CD14-positive monocyte (primary cell): ENCODE results near the gene MAPK12. TPM values are rescaled to one million over a fixed set of nuclear protein-coding genes. Genes with fewer than 3 reads are reported as not detected.

ENCODE experiments used
- DNase-seq, 3 donors: peaks; one replicate each; pipeline ENCODE4 v3.0.0-alpha.2; 2011 to 2022
- H2AFZ ChIP-seq: 2 replicates; pipeline ENCODE4 v1.6.0; 2012; ENCODE audit warnings: mild to moderate bottlenecking, low read depth, low read length, inconsistent platforms; ENCODE audit not compliant: insufficient read depth, poor library complexity, severe bottlenecking
- H3K27ac ChIP-seq, 2 donors: 1 replicate in 1 of 2; 2 replicates in 1 of 2; pipeline ENCODE4 v1.5.1; 2012 to 2013; ENCODE audit warnings: low read length in 2 of 2, control low read depth in 1 of 2, inconsistent platforms in 1 of 2, low read depth in 1 of 2, mild to moderate bottlenecking in 1 of 2
- H3K27me3 ChIP-seq, 2 donors: one replicate each; pipeline versions ENCODE4 v1.6.0 to v1.6.1; 2011 to 2013; ENCODE audit warnings: low read length in 2 of 2; ENCODE audit not compliant: control insufficient read depth in 2 of 2, insufficient read depth in 2 of 2
- H3K36me3 ChIP-seq, 2 donors: replicated peaks in 1 of 2; 1 replicate in 1 of 2; 2 replicates in 1 of 2; pipeline versions ENCODE4 v1.5.1 to v1.6.1; 2012 to 2013; ENCODE audit warnings: low read length in 2 of 2, control low read depth in 1 of 2, inconsistent platforms in 1 of 2, mild to moderate bottlenecking in 1 of 2; ENCODE audit not compliant: insufficient read depth in 2 of 2, control insufficient read depth in 1 of 2
- H3K4me1 ChIP-seq, 2 donors: 1 replicate in 1 of 2; 2 replicates in 1 of 2; pipeline versions ENCODE4 v1.5.1 to v1.6.1; 2012 to 2013; ENCODE audit warnings: low read length in 2 of 2, control low read depth in 1 of 2, inconsistent platforms in 1 of 2, mild to moderate bottlenecking in 1 of 2, moderate library complexity in 1 of 2; ENCODE audit not compliant: insufficient read depth in 2 of 2, control insufficient read depth in 1 of 2
- H3K4me2 ChIP-seq: replicated peaks from 2 replicates; pipeline ENCODE3; 2012; ENCODE audit warnings: low read length, moderate library complexity, mild to moderate bottlenecking; ENCODE audit not compliant: poor library complexity, severe bottlenecking; ENCODE audit errors: extremely low read depth
- H3K4me3 ChIP-seq, 3 experiments: fragments of 200-600 bp in 1 of 3; sonication (generic) in 1 of 3; replicated peaks in 1 of 3; 1 replicate in 2 of 3; 2 replicates in 1 of 3; pipeline ENCODE4 v1.5.1; 2011 to 2013; ENCODE audit warnings: low read length in 3 of 3, mild to moderate bottlenecking in 3 of 3, control low read depth in 2 of 3, low read depth in 2 of 3, inconsistent platforms in 1 of 3, moderate library complexity in 1 of 3
- H3K79me2 ChIP-seq: 2 replicates; pipeline ENCODE4 v1.6.0; 2012; ENCODE audit warnings: mild to moderate bottlenecking, control low read depth, inconsistent platforms, low read length, moderate library complexity; ENCODE audit not compliant: insufficient read depth
- H3K9ac ChIP-seq: 2 replicates; pipeline ENCODE4 v1.6.0; 2017; ENCODE audit warnings: low read length, mild to moderate bottlenecking; ENCODE audit not compliant: insufficient read depth, poor library complexity, severe bottlenecking
- H3K9me3 ChIP-seq, 2 donors: replicated peaks in 1 of 2; 1 replicate in 1 of 2; 2 replicates in 1 of 2; pipeline versions ENCODE4 v1.5.1 to v1.6.1; 2012 to 2013; ENCODE audit warnings: low read length in 2 of 2, control low read depth in 1 of 2; ENCODE audit not compliant: control insufficient read depth in 1 of 2, insufficient read depth in 1 of 2
- H4K20me1 ChIP-seq: 2 replicates; pipeline ENCODE4 v1.6.0; 2012; ENCODE audit warnings: mild to moderate bottlenecking, low read length, control low read depth, moderate library complexity; ENCODE audit not compliant: insufficient read depth
- H3K27ac Mint-ChIP-seq, 7 donors: one replicate each; pipeline ENCODE4 v1.8.0; 2020; ENCODE audit warnings: mild to moderate bottlenecking in 7 of 7, mixed read lengths in 7 of 7, moderate library complexity in 6 of 7, inconsistent platforms in 2 of 7
- H3K27me3 Mint-ChIP-seq, 3 donors: one replicate each; pipeline ENCODE4 v1.8.0; 2021 to 2022; ENCODE audit warnings: low read depth in 3 of 3, mild to moderate bottlenecking in 3 of 3, mixed read lengths in 3 of 3, moderate library complexity in 3 of 3, inconsistent platforms in 1 of 3
- H3K36me3 Mint-ChIP-seq, 2 donors: one replicate each; pipeline ENCODE4 v1.8.0; 2020; ENCODE audit warnings: mixed read lengths in 2 of 2, inconsistent platforms in 1 of 2, mild to moderate bottlenecking in 1 of 2
- H3K4me1 Mint-ChIP-seq: one replicate; pipeline ENCODE4 v1.8.0; 2020; ENCODE audit warnings: mild to moderate bottlenecking, mixed read lengths
- H3K4me3 Mint-ChIP-seq, 2 donors: one replicate each; pipeline ENCODE4 v1.8.0; 2020; ENCODE audit warnings: mild to moderate bottlenecking in 2 of 2, mixed read lengths in 2 of 2, moderate library complexity in 1 of 2
- H3K9me3 Mint-ChIP-seq, 7 donors: one replicate each; pipeline ENCODE4 v1.8.0; 2020 to 2022; ENCODE audit warnings: mixed read lengths in 7 of 7, mild to moderate bottlenecking in 6 of 7, moderate library complexity in 6 of 7, inconsistent platforms in 2 of 7
- WGBS: methylation state at CpG from one replicate; pipeline ENCODE4 v1.1.5; 2013; ENCODE audit warnings: missing lambda C conversion rate; ENCODE audit not compliant: insufficient coverage; 5-methylcytosine and 5-hydroxymethylcytosine counted together
- intact Hi-C, 2 donors: fragments of 100-400 bp; cut with micrococcal nuclease; formaldehyde crosslinking; loops; one replicate each; pipeline versions ENCODE4 v1.15.0 to v1.15.1; 2023
- polyA plus RNA-seq, 3 donors: library from polyadenylated mRNA; depleted of rRNA in 1 of 3; unstranded in 2 of 3; stranded (reverse) in 1 of 3; fragments of 300-500 nt in 2 of 3; fragments of >200 nt in 1 of 3; fragmentation: Illumina TruSeq in 2 of 3; gene quantifications; 1 replicate in 2 of 3; 2 replicates in 1 of 3; pipeline ENCODE4 v1.2.3, GENCODE V29; 2012 to 2021
- TF ChIP-seq, protein P1 (sequence below): fragments of 200-600 bp; IDR thresholded peaks from one replicate; pipeline ENCODE4 v1.8.0; 2022; ENCODE audit warnings: antibody characterized with exemption, mild to moderate bottlenecking

MAPK12 gene
- polyA plus RNA-seq, 3 donors, result 0.06 to 3.2 (median 0.13) TPM

DNA sequence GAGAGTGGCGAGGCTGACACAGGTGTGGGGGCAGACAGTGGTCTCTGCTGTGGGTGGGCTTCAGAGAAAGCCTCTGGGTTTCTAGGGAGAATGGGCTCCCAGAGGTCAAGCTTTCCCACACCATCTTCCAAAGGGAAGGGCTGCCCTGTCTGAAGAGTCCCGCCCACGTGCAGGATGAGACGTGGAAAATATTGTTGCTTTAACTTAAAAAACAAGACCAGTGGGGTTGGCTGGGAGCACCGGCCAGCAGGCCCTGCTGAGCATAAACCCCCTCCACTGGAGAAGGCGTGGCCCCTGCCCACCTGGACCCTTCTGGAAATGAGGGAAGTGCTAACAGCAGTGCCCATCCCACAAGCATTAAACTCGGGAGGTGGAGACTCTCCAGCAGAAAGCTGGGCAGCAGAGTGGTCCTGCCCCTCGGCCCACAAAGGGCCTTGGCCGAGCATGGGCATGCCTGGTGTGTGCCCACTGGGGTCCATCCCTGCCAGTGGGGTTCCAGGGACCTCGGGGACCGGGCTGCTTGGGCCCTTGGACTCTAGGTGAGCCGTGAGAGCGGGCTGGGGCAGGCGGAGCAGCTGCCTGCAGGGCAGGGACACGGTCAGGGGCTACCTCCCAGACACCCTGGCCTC lies 45.3 kb downstream of the MAPK12 start:
- H3K27ac Mint-ChIP-seq, result peak overlapping the region in 1 of 7 donors; percentile 50
- no peak overlapping the region for H3K4me3 Mint-ChIP-seq
- Histone ChIP-seq H4K20me1 (peaks cover 95% of the 10 kb centered on the region), H3K27me3 (no peaks in the 10 kb centered on the region), H3K9me3 (no peaks in the 10 kb centered on the region), H3K36me3 (peaks cover 82 to 90% of the 10 kb centered on the region in 2 donors), H2AFZ (no peak overlapping the region), H3K9ac (no peak overlapping the region), H3K4me3 (no peak overlapping the region), H3K4me1 (peaks cover 0 to 9% of the 10 kb centered on the region in 2 donors), H3K4me2 (no peak overlapping the region), H3K79me2 (peaks cover 42% of the 10 kb centered on the region), H3K27ac (no peak overlapping the region)
- WGBS, result 93% methylated on average over 11 of the region's 15 CpGs
- H3K27me3 Mint-ChIP-seq, result no peaks in the 10 kb centered on the region
- no peak for DNase-seq
- intact Hi-C loops, result no loop called here
- peaks cover 67 to 92% of the 10 kb centered on the region in 2 donors for H3K36me3 Mint-ChIP-seq
- peaks cover 6% of the 10 kb centered on the region for H3K4me1 Mint-ChIP-seq
- TF ChIP-seq, protein P1, sequence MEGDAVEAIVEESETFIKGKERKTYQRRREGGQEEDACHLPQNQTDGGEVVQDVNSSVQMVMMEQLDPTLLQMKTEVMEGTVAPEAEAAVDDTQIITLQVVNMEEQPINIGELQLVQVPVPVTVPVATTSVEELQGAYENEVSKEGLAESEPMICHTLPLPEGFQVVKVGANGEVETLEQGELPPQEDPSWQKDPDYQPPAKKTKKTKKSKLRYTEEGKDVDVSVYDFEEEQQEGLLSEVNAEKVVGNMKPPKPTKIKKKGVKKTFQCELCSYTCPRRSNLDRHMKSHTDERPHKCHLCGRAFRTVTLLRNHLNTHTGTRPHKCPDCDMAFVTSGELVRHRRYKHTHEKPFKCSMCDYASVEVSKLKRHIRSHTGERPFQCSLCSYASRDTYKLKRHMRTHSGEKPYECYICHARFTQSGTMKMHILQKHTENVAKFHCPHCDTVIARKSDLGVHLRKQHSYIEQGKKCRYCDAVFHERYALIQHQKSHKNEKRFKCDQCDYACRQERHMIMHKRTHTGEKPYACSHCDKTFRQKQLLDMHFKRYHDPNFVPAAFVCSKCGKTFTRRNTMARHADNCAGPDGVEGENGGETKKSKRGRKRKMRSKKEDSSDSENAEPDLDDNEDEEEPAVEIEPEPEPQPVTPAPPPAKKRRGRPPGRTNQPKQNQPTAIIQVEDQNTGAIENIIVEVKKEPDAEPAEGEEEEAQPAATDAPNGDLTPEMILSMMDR, result no peak
- H3K9me3 Mint-ChIP-seq, result no peaks in the 10 kb centered on the region

DNA sequence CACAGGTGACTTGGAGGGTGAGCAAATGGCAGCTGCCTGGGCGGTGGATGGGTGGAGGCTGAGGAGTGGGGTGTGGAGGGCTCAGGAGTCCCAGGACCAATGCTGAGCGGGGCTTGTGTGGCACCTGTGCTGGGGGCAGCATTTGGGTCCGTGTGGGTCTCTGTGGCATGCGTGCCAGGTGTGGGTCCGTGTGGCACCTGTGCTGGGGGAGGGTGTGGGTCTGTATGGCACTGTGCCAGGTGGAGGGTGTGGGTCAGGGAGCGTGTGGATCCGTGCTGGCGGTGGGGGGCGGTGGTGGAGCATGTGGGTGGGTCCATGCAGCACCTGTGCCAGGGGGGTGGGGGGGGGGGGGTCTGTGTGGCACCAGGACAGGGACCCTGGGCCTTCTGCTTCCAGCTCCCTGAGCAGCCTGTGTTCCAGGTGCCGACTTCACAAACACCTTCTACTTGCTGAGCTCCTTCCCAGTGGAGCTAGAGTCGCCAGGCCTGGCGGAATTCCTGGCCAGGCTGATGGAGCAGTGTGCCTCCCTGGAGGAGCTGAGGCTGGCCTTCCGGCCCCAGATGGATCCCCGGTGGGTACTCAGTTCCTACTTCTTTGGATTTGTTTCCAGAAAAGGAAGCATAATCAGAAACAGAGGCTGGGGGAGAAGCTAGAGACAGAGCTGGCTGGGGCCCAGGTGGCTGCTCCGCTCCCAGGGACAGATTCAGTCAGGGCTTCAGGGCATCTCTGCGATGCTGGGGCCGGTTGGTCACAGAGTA lies 46.0 kb downstream of the MAPK12 start:
- H3K9me3 ChIP-seq, result no peaks in the 10 kb centered on the region
- no peak for DNase-seq
- H3K27me3 ChIP-seq, result no peaks in the 10 kb centered on the region
- peak overlapping the region in 2 of 7 donors; percentile 50 to 52 for H3K27ac Mint-ChIP-seq
- H3K27ac ChIP-seq, result no peak overlapping the region
- peaks cover 48% of the 10 kb centered on the region for H3K79me2 ChIP-seq
- H3K4me1 Mint-ChIP-seq, result peaks cover 6% of the 10 kb centered on the region
- 95% methylated on average over 12 of the region's 17 CpGs for whole genome bisulfite sequencing
- peaks cover 69 to 92% of the 10 kb centered on the region in 2 donors for H3K36me3 Mint-ChIP-seq
- no peaks in the 10 kb centered on the region for H3K27me3 Mint-ChIP-seq
- intact Hi-C loops, result no loop called here
- TF ChIP-seq, protein P1, result no peak
- H4K20me1 ChIP-seq, result peaks cover 100% of the 10 kb centered on the region
- peaks cover 0 to 9% of the 10 kb centered on the region in 2 donors for H3K4me1 ChIP-seq
- no peak overlapping the region for H3K4me3 ChIP-seq
- H3K36me3 ChIP-seq, result peaks cover 82 to 90% of the 10 kb centered on the region in 2 donors
- no peak overlapping the region for H2AFZ ChIP-seq
- H3K4me2 ChIP-seq, result no peak overlapping the region
- H3K9ac ChIP-seq, result no peak overlapping the region
- H3K4me3 Mint-ChIP-seq, result no peak overlapping the region
- no peaks in the 10 kb centered on the region for H3K9me3 Mint-ChIP-seq
